HG02588 (cell line): ENCODE results near the gene PCDHA1.
"Not testable (repeated sequence)": the region's sequence is repeated elsewhere in the genome, so short reads cannot be mapped to it uniquely, and the experiment has no call there.

Experiments used
- ATAC-seq: cut with Tn5 transposase; IDR thresholded peaks from one replicate; pipeline ENCODE4 v1.9.1; 2021; ENCODE audit warnings: mild to moderate bottlenecking, moderate library complexity; ENCODE audit not compliant: unreplicated experiment

The PCDHA1 gene

GRCh38 chr5:140785905-140786686 is at the start of gene PCDHA1:
Gene PCDHA1, plus strand, starts transcription at chr5:140786140.
- no peak for ATAC-seq

- no peak for ATAC-seq
Measured at GRCh38 chr5:140737486-140737885, 48.5 kb upstream of the PCDHA1 start.

- ATAC-seq: no peak
Measured at GRCh38 chr5:140741967-140742366, 44.0 kb upstream of the PCDHA1 start.

GRCh38 chr5:140753561-140753960 is 32.4 kb upstream of the PCDHA1 start:
- no peak for ATAC-seq

GRCh38 chr5:140764177-140764973 is 21.6 kb upstream of the PCDHA1 start:
- no peak for ATAC-seq

GRCh38 chr5:140767444-140767843 is 18.5 kb upstream of the PCDHA1 start:
- no peak for ATAC-seq

GRCh38 chr5:140780512-140780911 is 5.4 kb upstream of the PCDHA1 start:
- no peak for ATAC-seq

GRCh38 chr5:140787422-140787821 is 1.5 kb downstream of the PCDHA1 start:
- ATAC-seq: not testable (repeated sequence)

GRCh38 chr5:140787849-140788504 is 2.0 kb downstream of the PCDHA1 start:
- not testable (repeated sequence) for ATAC-seq

GRCh38 chr5:140791089-140791488 is 5.1 kb downstream of the PCDHA1 start:
- ATAC-seq: no peak

GRCh38 chr5:140794595-140795258 is 8.8 kb downstream of the PCDHA1 start, which contains the start of gene PCDHA2:
Gene PCDHA2, plus strand, starts transcription at chr5:140794852.
- ATAC-seq: no peak

GRCh38 chr5:140795259-140795641 is 9.3 kb downstream of the PCDHA1 start:
- no peak for ATAC-seq

- not testable (repeated sequence) for ATAC-seq
Measured at GRCh38 chr5:140796072-140796717, 10.3 kb downstream of the PCDHA1 start.

GRCh38 chr5:140796718-140797095 is 10.8 kb downstream of the PCDHA1 start:
- no peak for ATAC-seq

GRCh38 chr5:140800816-140801493 is 15.0 kb downstream of the PCDHA1 start, which contains the start of gene PCDHA3:
Gene PCDHA3, plus strand, starts transcription at chr5:140801057.
- no peak for ATAC-seq

GRCh38 chr5:140801494-140801841 is 15.5 kb downstream of the PCDHA1 start:
- no peak for ATAC-seq

- not testable (repeated sequence) for ATAC-seq
Measured at GRCh38 chr5:140802381-140802780, 16.4 kb downstream of the PCDHA1 start.

GRCh38 chr5:140802781-140803271 is 16.9 kb downstream of the PCDHA1 start:
- no peak for ATAC-seq

GRCh38 chr5:140806834-140807775 is 21.2 kb downstream of the PCDHA1 start, which contains the start of gene PCDHA4:
Gene PCDHA4, plus strand, starts transcription at chr5:140807068.
- ATAC-seq: no peak
